HepG2 (cell line): ENCODE results near the gene PACSIN1. TPM values are rescaled to one million over a fixed set of nuclear protein-coding genes. Genes with fewer than 3 reads are reported as not detected.

Experiments used
- HOXA5 ChIP-seq: sonication (generic); formaldehyde crosslinking; IDR thresholded peaks from 2 replicates; pipeline ENCODE4 v1.4.0; 2020; ENCODE audit warnings: missing genetic modification reagents
- KIAA2018 ChIP-seq: sonication (generic); formaldehyde crosslinking; IDR thresholded peaks from 2 replicates; pipeline ENCODE4 v1.5.0; 2020; ENCODE audit warnings: mild to moderate bottlenecking, missing genetic modification reagents, borderline replicate concordance
- MBD4 ChIP-seq: IDR thresholded peaks from 2 replicates; pipeline ENCODE4 v1.6.1; 2012; ENCODE audit warnings: low read length, inconsistent platforms, borderline replicate concordance
- NBN ChIP-seq: fragments of 450-650 bp; conservative IDR thresholded peaks from 2 replicates; pipeline ENCODE4 v1.6.1; 2017
- NR0B2 ChIP-seq: sonication (generic); formaldehyde crosslinking; IDR thresholded peaks from 2 replicates; pipeline ENCODE4 v1.4.0; 2020; ENCODE audit warnings: mild to moderate bottlenecking, missing genetic modification reagents
- SMAD3 ChIP-seq: sonication (generic); formaldehyde crosslinking; IDR thresholded peaks from 2 replicates; pipeline ENCODE4 v1.4.0; 2020; ENCODE audit warnings: missing genetic modification reagents
- ZNF225 ChIP-seq: sonication (generic); formaldehyde crosslinking; IDR thresholded peaks from 2 replicates; pipeline ENCODE4 v1.4.0; 2020; ENCODE audit warnings: mild to moderate bottlenecking, missing genetic modification reagents
- ZNF574 ChIP-seq: sonication (generic); formaldehyde crosslinking; IDR thresholded peaks from 2 replicates; pipeline ENCODE4 v1.4.0; 2020; ENCODE audit warnings: missing genetic modification reagents
- polyA plus RNA-seq, 8 experiments: library from polyadenylated mRNA; depleted of rRNA in 3 of 8; stranded (reverse) in 7 of 8; unstranded in 1 of 8; fragments of >200 nt; fragmentation: Illumina TruSeq in 4 of 8; extraction: Trizol in 4 of 8; gene quantifications; 2 replicates each; pipeline versions ENCODE4 v1.2.1 to v1.2.3, GENCODE V29; 2011 to 2016; ENCODE audit warnings: low read depth in 4 of 8, missing spikeins in 1 of 8, mixed read lengths in 1 of 8; ENCODE audit not compliant: insufficient read depth in 1 of 8
- total RNA-seq, 5 experiments: library from RNA; depleted of rRNA; stranded (reverse); fragments of >200 nt; fragmentation: Illumina TruSeq; extraction: Trizol; gene quantifications; 2 replicates each; pipeline ENCODE4 v1.2.3, GENCODE V29; 2016; ENCODE audit warnings: low read depth in 1 of 5
- TF ChIP-seq, protein P1 (sequence below): sonication (generic); formaldehyde crosslinking; IDR thresholded peaks from 2 replicates; pipeline ENCODE4 v1.5.1; 2020; ENCODE audit warnings: missing genetic modification reagents, mild to moderate bottlenecking, borderline replicate concordance
- TF ChIP-seq, protein P2 (sequence below): sonication (generic); formaldehyde crosslinking; IDR thresholded peaks from 2 replicates; pipeline ENCODE4 v1.8.1; 2023; ENCODE audit warnings: mild to moderate bottlenecking, inconsistent platforms, moderate library complexity, missing genetic modification reagents, borderline replicate concordance
- TF ChIP-seq, protein P3 (sequence below): sonication (generic); formaldehyde crosslinking; IDR thresholded peaks from 2 replicates; pipeline ENCODE4 v1.5.1; 2020; ENCODE audit warnings: mild to moderate bottlenecking, missing genetic modification reagents

Gene PACSIN1
- total and polyA plus RNA-seq, 2 of the 13 experiments (the other 11 are each of a cell fraction or from before 2014, with no cell fraction given): not detected

GRCh38 chr6:34526992-34527728, 61.3 kb downstream of the PACSIN1 start (continued):
- no peak for TF ChIP-seq KIAA2018 (CRISPR knock-in tag)
- 0 out of 2 replicates have a peak, but pooled peaks have one; percentile 75 for TF ChIP-seq NR0B2 (CRISPR knock-in tag)
- TF ChIP-seq ZNF225 (CRISPR knock-in tag): no peak
- TF ChIP-seq, protein P1, sequence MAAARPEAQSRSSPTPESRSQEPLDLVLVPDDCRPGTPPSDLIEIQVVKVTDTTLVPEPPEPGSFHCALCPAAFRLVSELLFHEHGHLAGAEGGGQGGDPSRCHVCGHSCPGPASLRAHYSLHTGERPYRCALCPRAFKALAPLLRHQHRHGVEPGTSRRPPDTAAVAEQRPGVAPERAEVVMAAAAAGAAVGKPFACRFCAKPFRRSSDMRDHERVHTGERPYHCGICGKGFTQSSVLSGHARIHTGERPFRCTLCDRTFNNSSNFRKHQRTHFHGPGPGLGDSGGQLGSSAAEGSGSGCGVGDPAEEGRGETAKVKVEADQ: no peak
- TF ChIP-seq, protein P2, sequence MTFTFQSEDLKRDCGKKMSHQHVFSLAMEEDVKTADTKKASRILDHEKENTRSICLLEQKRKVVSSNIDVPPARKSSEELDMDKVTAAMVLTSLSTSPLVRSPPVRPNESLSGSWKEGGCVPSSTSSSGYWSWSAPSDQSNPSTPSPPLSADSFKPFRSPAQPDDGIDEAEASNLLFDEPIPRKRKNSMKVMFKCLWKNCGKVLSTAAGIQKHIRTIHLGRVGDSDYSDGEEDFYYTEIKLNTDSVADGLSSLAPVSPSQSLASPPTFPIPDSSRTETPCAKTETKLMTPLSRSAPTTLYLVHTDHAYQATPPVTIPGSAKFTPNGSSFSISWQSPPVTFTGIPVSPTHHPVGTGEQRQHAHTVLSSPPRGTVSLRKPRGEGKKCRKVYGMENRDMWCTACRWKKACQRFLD (CRISPR knock-in tag): no peak
- TF ChIP-seq SMAD3 (CRISPR knock-in tag): no peak
- peak; percentile 81 for TF ChIP-seq ZNF574 (CRISPR knock-in tag)
- no peak for TF ChIP-seq MBD4
- TF ChIP-seq NBN: no peak
- TF ChIP-seq, protein P3, sequence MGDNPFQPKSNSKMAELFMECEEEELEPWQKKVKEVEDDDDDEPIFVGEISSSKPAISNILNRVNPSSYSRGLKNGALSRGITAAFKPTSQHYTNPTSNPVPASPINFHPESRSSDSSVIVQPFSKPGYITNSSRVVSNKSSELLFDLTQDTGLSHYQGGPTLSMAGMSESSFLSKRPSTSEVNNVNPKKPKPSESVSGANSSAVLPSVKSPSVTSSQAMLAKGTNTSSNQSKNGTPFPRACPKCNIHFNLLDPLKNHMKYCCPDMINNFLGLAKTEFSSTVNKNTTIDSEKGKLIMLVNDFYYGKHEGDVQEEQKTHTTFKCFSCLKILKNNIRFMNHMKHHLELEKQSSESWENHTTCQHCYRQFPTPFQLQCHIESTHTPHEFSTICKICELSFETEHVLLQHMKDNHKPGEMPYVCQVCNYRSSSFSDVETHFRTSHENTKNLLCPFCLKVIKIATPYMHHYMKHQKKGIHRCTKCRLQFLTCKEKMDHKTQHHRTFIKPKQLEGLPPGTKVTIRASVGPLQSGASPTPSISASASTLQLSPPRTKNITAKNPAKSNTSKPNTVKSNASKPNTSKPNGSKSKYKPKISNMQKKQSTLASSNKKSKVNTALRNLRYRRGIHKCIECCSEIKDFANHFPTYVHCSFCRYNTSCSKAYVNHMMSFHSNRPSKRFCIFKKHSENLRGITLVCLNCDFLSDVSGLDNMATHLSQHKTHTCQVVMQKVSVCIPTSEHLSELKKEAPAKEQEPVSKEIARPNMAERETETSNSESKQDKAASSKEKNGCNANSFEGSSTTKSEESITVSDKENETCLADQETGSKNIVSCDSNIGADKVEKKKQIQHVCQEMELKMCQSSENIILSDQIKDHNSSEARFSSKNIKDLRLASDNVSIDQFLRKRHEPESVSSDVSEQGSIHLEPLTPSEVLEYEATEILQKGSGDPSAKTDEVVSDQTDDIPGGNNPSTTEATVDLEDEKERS: no peak
- TF ChIP-seq HOXA5 (CRISPR knock-in tag): no peak
